Neural crest cell (in vitro differentiated cells): ENCODE measurements around the gene ASAP2. TPM values are rescaled to one million over a fixed set of nuclear protein-coding genes. Genes with fewer than 3 reads are reported as not detected.

Source experiments
- DNase-seq: peaks from one replicate; pipeline ENCODE4 v3.0.0; 2021; ENCODE audit warnings: low read depth, mixed read lengths, low spot score
- H3K27ac Mint-ChIP-seq: one replicate; pipeline ENCODE4 v1.8.0; 2021; ENCODE audit warnings: mild to moderate bottlenecking, mixed read lengths; ENCODE audit not compliant: unreplicated experiment
- H3K27me3 Mint-ChIP-seq: 2 replicates; pipeline ENCODE4 v1.8.0; 2021; ENCODE audit warnings: low read depth, mild to moderate bottlenecking, mixed read lengths
- H3K36me3 Mint-ChIP-seq: 2 replicates; pipeline ENCODE4 v1.8.0; 2021; ENCODE audit warnings: low read depth, mild to moderate bottlenecking, mixed read lengths
- H3K4me1 Mint-ChIP-seq: 2 replicates; pipeline ENCODE4 v1.8.0; 2021; ENCODE audit warnings: mixed read lengths
- H3K4me3 Mint-ChIP-seq: one replicate; pipeline ENCODE4 v1.8.0; 2021; ENCODE audit warnings: mild to moderate bottlenecking, mixed read lengths
- H3K9me3 Mint-ChIP-seq: 2 replicates; pipeline ENCODE4 v1.8.0; 2021; ENCODE audit warnings: mixed read lengths
- CTCF ChIP-seq: fragments of 200-600 bp; sonication (generic); conservative IDR thresholded peaks from 2 replicates; pipeline ENCODE4 v1.5.0; 2021; ENCODE audit warnings: antibody characterized with exemption, mild to moderate bottlenecking
- total RNA-seq: library from RNA; stranded (reverse); gene quantifications from 2 replicates; pipeline ENCODE4 v1.2.1, GENCODE V29; 2021

Gene ASAP2
- total RNA-seq, 1 donor from 2014 or later: 48.6 TPM

GRCh38 chr2:9240745-9241144, 34.1 kb downstream of the ASAP2 start:
- H3K4me1 Mint-ChIP-seq: peaks cover 42% of the 10 kb centered on the region
- DNase-seq: no peak
- no peaks in the 10 kb centered on the region for H3K27me3 Mint-ChIP-seq
- no peak overlapping the region for H3K27ac Mint-ChIP-seq
- no peaks in the 10 kb centered on the region for H3K9me3 Mint-ChIP-seq
- TF ChIP-seq CTCF: no peak
- H3K4me3 Mint-ChIP-seq: no peak overlapping the region
- peaks cover 3% of the 10 kb centered on the region for H3K36me3 Mint-ChIP-seq

- Mint-ChIP-seq H3K27me3 (no peaks in the 10 kb centered on the region), H3K4me1 (peaks cover 42% of the 10 kb centered on the region), H3K36me3 (peaks cover 3% of the 10 kb centered on the region), H3K27ac (no peak overlapping the region), H3K9me3 (no peaks in the 10 kb centered on the region), H3K4me3 (no peak overlapping the region)
- DNase-seq: no peak
- no peak for TF ChIP-seq CTCF
These were observed 34.6 kb downstream of the ASAP2 start for GRCh38 chr2:9241233-9241632.

GRCh38 chr2:9243357-9243756, 36.7 kb downstream of the ASAP2 start:
- Mint-ChIP-seq H3K36me3 (peaks cover 3% of the 10 kb centered on the region), H3K27ac (no peak overlapping the region), H3K4me1 (peaks cover 40% of the 10 kb centered on the region), H3K27me3 (no peaks in the 10 kb centered on the region), H3K9me3 (no peaks in the 10 kb centered on the region), H3K4me3 (no peak overlapping the region)
- no peak for TF ChIP-seq CTCF
- no peak for DNase-seq

GRCh38 chr2:9244985-9245544, 38.5 kb downstream of the ASAP2 start:
- DNase-seq: no peak
- H3K36me3 Mint-ChIP-seq: peaks cover 3% of the 10 kb centered on the region
- no peaks in the 10 kb centered on the region for H3K9me3 Mint-ChIP-seq
- H3K27ac Mint-ChIP-seq: peak overlapping the region; percentile 70
- no peaks in the 10 kb centered on the region for H3K27me3 Mint-ChIP-seq
- TF ChIP-seq CTCF: no peak
- peaks cover 44% of the 10 kb centered on the region for H3K4me1 Mint-ChIP-seq
- no peak overlapping the region for H3K4me3 Mint-ChIP-seq

- Mint-ChIP-seq H3K4me3 (no peak overlapping the region), H3K4me1 (peaks cover 57% of the 10 kb centered on the region), H3K27me3 (no peaks in the 10 kb centered on the region), H3K27ac (no peak overlapping the region), H3K9me3 (no peaks in the 10 kb centered on the region), H3K36me3 (no peaks in the 10 kb centered on the region)
- TF ChIP-seq CTCF: no peak
- DNase-seq: no peak
These were observed 40.6 kb downstream of the ASAP2 start for GRCh38 chr2:9247177-9247576.

GRCh38 chr2:9247786-9248185, 41.2 kb downstream of the ASAP2 start:
- DNase-seq: no peak
- Mint-ChIP-seq H3K36me3 (no peaks in the 10 kb centered on the region), H3K4me1 (peaks cover 59% of the 10 kb centered on the region), H3K9me3 (no peaks in the 10 kb centered on the region), H3K4me3 (no peak overlapping the region), H3K27ac (no peak overlapping the region), H3K27me3 (no peaks in the 10 kb centered on the region)
- no peak for TF ChIP-seq CTCF
